ENCODE measurements around the gene KRTAP4-7. TPM values are rescaled to one million over a fixed set of nuclear protein-coding genes. Genes with fewer than 3 reads are reported as not detected.

The KRTAP4-7 gene
- polyA plus RNA-seq, 1 donor from 2014 or later = not detected

Other genes starting within 250 kb of the KRTAP4-7 start
- not detected for gene KRT12, start 216.9 kb upstream of the KRTAP4-7 start, polyA plus RNA-seq
- gene KRT20, start 198.9 kb upstream of the KRTAP4-7 start, polyA plus RNA-seq = not detected
- not detected for gene KRT23, start 146.5 kb upstream of the KRTAP4-7 start, polyA plus RNA-seq
- gene KRT39, start 117.2 kb upstream of the KRTAP4-7 start, polyA plus RNA-seq = not detected
- gene KRT40, start 99.8 kb upstream of the KRTAP4-7 start, polyA plus RNA-seq = not detected
- gene KRTAP3-3, start 90.0 kb upstream of the KRTAP4-7 start, polyA plus RNA-seq = not detected
- not detected for gene KRTAP3-2, start 84.2 kb upstream of the KRTAP4-7 start, polyA plus RNA-seq
- not detected for gene KRTAP3-1, start 75.0 kb upstream of the KRTAP4-7 start, polyA plus RNA-seq
- not detected for gene KRTAP1-5, start 56.9 kb upstream of the KRTAP4-7 start, polyA plus RNA-seq
- not detected for gene KRTAP1-4, start 54.0 kb upstream of the KRTAP4-7 start, polyA plus RNA-seq
- not detected for gene KRTAP1-3, start 49.3 kb upstream of the KRTAP4-7 start, polyA plus RNA-seq
- not detected for gene KRTAP1-1, start 42.7 kb upstream of the KRTAP4-7 start, polyA plus RNA-seq
- gene KRTAP2-1, start 36.8 kb upstream of the KRTAP4-7 start, polyA plus RNA-seq = not detected
- gene KRTAP2-2, start 28.9 kb upstream of the KRTAP4-7 start, polyA plus RNA-seq = not detected
- gene KRTAP2-3, start 24.0 kb upstream of the KRTAP4-7 start, polyA plus RNA-seq = not detected
- not detected for gene KRTAP2-4, start 18.3 kb upstream of the KRTAP4-7 start, polyA plus RNA-seq
- not detected for gene KRTAP4-8, start 14.0 kb downstream of the KRTAP4-7 start, polyA plus RNA-seq
- gene KRTAP4-16, start 18.1 kb downstream of the KRTAP4-7 start, polyA plus RNA-seq = not detected
- gene KRTAP4-9, start 21.2 kb downstream of the KRTAP4-7 start, polyA plus RNA-seq = not detected
- not detected for gene KRTAP4-11, start 34.2 kb downstream of the KRTAP4-7 start, polyA plus RNA-seq
- gene KRTAP4-12, start 40.0 kb downstream of the KRTAP4-7 start, polyA plus RNA-seq = not detected
- gene KRTAP4-6, start 56.4 kb downstream of the KRTAP4-7 start, polyA plus RNA-seq = not detected
- not detected for gene KRTAP4-5, start 65.7 kb downstream of the KRTAP4-7 start, polyA plus RNA-seq
- not detected for gene KRTAP4-4, start 76.6 kb downstream of the KRTAP4-7 start, polyA plus RNA-seq
- gene KRTAP4-3, start 84.1 kb downstream of the KRTAP4-7 start, polyA plus RNA-seq = not detected
- gene KRTAP4-2, start 94.1 kb downstream of the KRTAP4-7 start, polyA plus RNA-seq = not detected
- not detected for gene KRTAP4-1, start 100.8 kb downstream of the KRTAP4-7 start, polyA plus RNA-seq
- not detected for gene KRTAP9-1, start 105.7 kb downstream of the KRTAP4-7 start, polyA plus RNA-seq
- not detected for gene KRTAP9-2, start 142.5 kb downstream of the KRTAP4-7 start, polyA plus RNA-seq
- gene KRTAP9-3, start 148.3 kb downstream of the KRTAP4-7 start, polyA plus RNA-seq = not detected
- not detected for gene KRTAP9-8, start 153.8 kb downstream of the KRTAP4-7 start, polyA plus RNA-seq
- gene KRTAP9-4, start 165.5 kb downstream of the KRTAP4-7 start, polyA plus RNA-seq = not detected
- gene KRTAP9-9, start 171.2 kb downstream of the KRTAP4-7 start, polyA plus RNA-seq = not detected
- not detected for gene KRTAP9-6, start 181.2 kb downstream of the KRTAP4-7 start, polyA plus RNA-seq
- gene KRTAP9-7, start 191.5 kb downstream of the KRTAP4-7 start, polyA plus RNA-seq = not detected
- gene KRTAP29-1, start 218.7 kb downstream of the KRTAP4-7 start, polyA plus RNA-seq = not detected
- not detected for gene KRTAP16-1, start 225.2 kb downstream of the KRTAP4-7 start, polyA plus RNA-seq
- gene KRTAP17-1, start 231.6 kb downstream of the KRTAP4-7 start, polyA plus RNA-seq = not detected

Data from IgD-negative memory B cell (primary cell).